ENCODE measurements around the gene ARMC7.

Gene ARMC7

GRCh38 chr17:75168998-75169397 is 59.2 kb downstream of the ARMC7 start:
- H3K4me1 ChIP-seq (ENCODE audit: insufficient read depth, insufficient read length): no peaks in the 10 kb centered on the region
- no peaks in the 10 kb centered on the region for H3K27me3 ChIP-seq (ENCODE audit: insufficient read depth, insufficient read length)
- H3K4me3 ChIP-seq (ENCODE audit: insufficient read length, low read depth): no peak overlapping the region
- no peak for DNase-seq (ENCODE audit: low read depth, low spot score)
- peaks cover 72% of the 10 kb centered on the region for H3K36me3 ChIP-seq (ENCODE audit: insufficient read depth, insufficient read length, low read length)
- TF ChIP-seq SUZ12 (IDR thresholded peaks at IDR 0.05; ENCODE audit: extremely low read depth, insufficient read depth, insufficient read length) (no peak), YY1 (IDR thresholded peaks at IDR 0.05; ENCODE audit: insufficient read depth, insufficient read length) (no peak), ZNF274 (IDR thresholded peaks at IDR 0.05; ENCODE audit: low read depth, low read length) (no peak)
- no peaks in the 10 kb centered on the region for H3K9me3 ChIP-seq (ENCODE audit: insufficient read depth, low read length)
- H3K9ac ChIP-seq (ENCODE audit: insufficient read length, low read depth): no peak overlapping the region

GRCh38 chr17:75173526-75173925 is 63.8 kb downstream of the ARMC7 start:
- no peaks in the 10 kb centered on the region for H3K9me3 ChIP-seq (ENCODE audit: insufficient read depth, low read length)
- no peak overlapping the region for H3K9ac ChIP-seq (ENCODE audit: insufficient read length, low read depth)
- no peak for DNase-seq (ENCODE audit: low read depth, low spot score)
- no peaks in the 10 kb centered on the region for H3K27me3 ChIP-seq (ENCODE audit: insufficient read depth, insufficient read length)
- H3K36me3 ChIP-seq (ENCODE audit: insufficient read depth, insufficient read length, low read length): peaks cover 90% of the 10 kb centered on the region
- TF ChIP-seq YY1 (IDR thresholded peaks at IDR 0.05; ENCODE audit: insufficient read depth, insufficient read length) (no peak), ZNF274 (IDR thresholded peaks at IDR 0.05; ENCODE audit: low read depth, low read length) (no peak), SUZ12 (IDR thresholded peaks at IDR 0.05; ENCODE audit: extremely low read depth, insufficient read depth, insufficient read length) (no peak)
- H3K4me3 ChIP-seq (ENCODE audit: insufficient read length, low read depth): no peak overlapping the region
- peaks cover 2% of the 10 kb centered on the region for H3K4me1 ChIP-seq (ENCODE audit: insufficient read depth, insufficient read length)

- TF ChIP-seq SUZ12 (IDR thresholded peaks at IDR 0.05; ENCODE audit: extremely low read depth, insufficient read depth, insufficient read length) (no peak), ZNF274 (IDR thresholded peaks at IDR 0.05; ENCODE audit: low read depth, low read length) (no peak), YY1 (IDR thresholded peaks at IDR 0.05; ENCODE audit: insufficient read depth, insufficient read length) (no peak)
- H3K36me3 ChIP-seq (ENCODE audit: insufficient read depth, insufficient read length, low read length): peaks cover 96% of the 10 kb centered on the region
- peaks cover 3% of the 10 kb centered on the region for H3K4me1 ChIP-seq (ENCODE audit: insufficient read depth, insufficient read length)
Observed at GRCh38 chr17:75174996-75175395, 65.2 kb downstream of the ARMC7 start.

GRCh38 chr17:75176625-75177024 is 66.9 kb downstream of the ARMC7 start:
- Histone ChIP-seq H3K27me3 (ENCODE audit: insufficient read depth, insufficient read length) (no peaks in the 10 kb centered on the region), H3K36me3 (ENCODE audit: insufficient read depth, insufficient read length, low read length) (peaks cover 91% of the 10 kb centered on the region), H3K4me3 (ENCODE audit: insufficient read length, low read depth) (no peak overlapping the region), H3K9me3 (ENCODE audit: insufficient read depth, low read length) (no peaks in the 10 kb centered on the region), H3K9ac (ENCODE audit: insufficient read length, low read depth) (no peak overlapping the region), H3K4me1 (ENCODE audit: insufficient read depth, insufficient read length) (peaks cover 3% of the 10 kb centered on the region)
- DNase-seq (ENCODE audit: low read depth, low spot score): no peak
- TF ChIP-seq YY1 (IDR thresholded peaks at IDR 0.05; ENCODE audit: insufficient read depth, insufficient read length) (no peak), ZNF274 (IDR thresholded peaks at IDR 0.05; ENCODE audit: low read depth, low read length) (no peak), SUZ12 (IDR thresholded peaks at IDR 0.05; ENCODE audit: extremely low read depth, insufficient read depth, insufficient read length) (no peak)

More at GRCh38 chr17:75174996-75175395, 65.2 kb downstream of the ARMC7 start:
- Histone ChIP-seq H3K9me3 (ENCODE audit: insufficient read depth, low read length) (no peaks in the 10 kb centered on the region), H3K27me3 (ENCODE audit: insufficient read depth, insufficient read length) (no peaks in the 10 kb centered on the region), H3K9ac (ENCODE audit: insufficient read length, low read depth) (no peak overlapping the region), H3K4me3 (ENCODE audit: insufficient read length, low read depth) (no peak overlapping the region)
- no peak for DNase-seq (ENCODE audit: low read depth, low spot score)

- Histone ChIP-seq H3K4me1 (ENCODE audit: insufficient read depth, insufficient read length) (peaks cover 3% of the 10 kb centered on the region), H3K27me3 (ENCODE audit: insufficient read depth, insufficient read length) (no peaks in the 10 kb centered on the region), H3K4me3 (ENCODE audit: insufficient read length, low read depth) (no peak overlapping the region), H3K36me3 (ENCODE audit: insufficient read depth, insufficient read length, low read length) (peaks cover 74% of the 10 kb centered on the region), H3K9ac (ENCODE audit: insufficient read length, low read depth) (no peak overlapping the region), H3K9me3 (ENCODE audit: insufficient read depth, low read length) (no peaks in the 10 kb centered on the region)
- TF ChIP-seq YY1 (IDR thresholded peaks at IDR 0.05; ENCODE audit: insufficient read depth, insufficient read length): no peak
- no peak for TF ChIP-seq ZNF274 (IDR thresholded peaks at IDR 0.05; ENCODE audit: low read depth, low read length)
- TF ChIP-seq SUZ12 (IDR thresholded peaks at IDR 0.05; ENCODE audit: extremely low read depth, insufficient read depth, insufficient read length): no peak
- no peak for DNase-seq (ENCODE audit: low read depth, low spot score)
Observed at GRCh38 chr17:75178453-75178852, 68.7 kb downstream of the ARMC7 start.

Measured in NT2/D1 (cell line).